Measurements from ENCODE around the gene CDC45. TPM values are rescaled to one million over a fixed set of nuclear protein-coding genes. Genes with fewer than 3 reads are reported as not detected.
A peak's percentile ranks its signal among the peaks of the same experiment; 100 is the strongest.

CDC45 gene
- total RNA-seq, 1 donor from 2014 or later = 50.7 TPM

DNA sequence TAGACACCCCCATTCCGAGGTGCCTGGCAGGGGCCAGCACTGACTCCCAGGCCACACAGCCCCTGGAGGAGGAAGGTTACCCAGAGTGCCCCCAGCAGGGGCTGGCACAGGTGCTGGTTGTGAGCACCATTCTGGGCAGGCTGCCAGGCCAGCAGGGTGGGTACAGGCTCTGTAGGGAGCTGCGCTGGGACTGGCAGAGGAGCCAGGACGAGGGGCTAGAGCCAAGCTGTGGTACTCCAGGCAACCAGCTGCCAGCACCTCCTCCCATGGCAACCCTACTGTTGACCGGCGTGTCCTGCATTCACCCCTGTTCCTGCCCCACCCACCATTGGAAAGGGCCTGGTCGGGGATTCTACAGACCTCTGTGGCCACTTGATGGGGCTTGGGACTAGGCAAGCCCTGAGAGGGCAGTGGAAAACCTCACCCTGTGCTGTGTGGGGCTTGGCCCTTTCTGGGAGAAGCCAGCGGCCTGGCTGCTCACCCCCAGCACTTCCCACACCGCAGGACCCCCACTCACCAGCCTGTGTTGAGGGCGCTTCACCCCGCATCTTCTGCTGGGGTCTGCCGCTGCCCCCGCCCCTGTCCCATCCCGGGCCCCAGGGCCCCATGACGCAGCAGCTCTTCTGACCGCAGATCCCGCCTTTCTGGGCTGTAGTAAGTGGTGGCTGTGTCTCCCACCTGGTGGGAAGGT, 42.6 kb downstream of the CDC45 start:
- no peak for DNase-seq (ENCODE audit: low spot score)
- no peaks in the 10 kb centered on the region for H3K79me2 ChIP-seq (ENCODE audit: low read depth)
- peak overlapping the region; percentile 77 for H3K4me3 Mint-ChIP-seq
- H3K4me3 ChIP-seq = peak overlapping the region; percentile 54
- no peak overlapping the region for H3K27ac Mint-ChIP-seq
- peaks cover 19% of the 10 kb centered on the region for H3F3A ChIP-seq (ENCODE audit: low read depth)
- H3K9me3 Mint-ChIP-seq = no peaks in the 10 kb centered on the region
- peaks cover 15% of the 10 kb centered on the region for H3K4me1 ChIP-seq
- H3K9ac ChIP-seq = no peak overlapping the region
- H3K9me3 ChIP-seq (ENCODE audit: low read depth) = no peaks in the 10 kb centered on the region
- H3K36me3 Mint-ChIP-seq = peaks cover 7% of the 10 kb centered on the region
- no peak overlapping the region for H2AFZ ChIP-seq (replicated peaks)
- peaks cover 28% of the 10 kb centered on the region for H3K27me3 Mint-ChIP-seq (ENCODE audit: insufficient read depth, low read depth)
- no peak overlapping the region for H3K27ac ChIP-seq
- no peaks in the 10 kb centered on the region for H3K36me3 ChIP-seq
- peak overlapping the region; percentile 86 for H3K4me2 ChIP-seq
- H4K20me1 ChIP-seq (ENCODE audit: low read depth) = peaks cover 17% of the 10 kb centered on the region
- TF ChIP-seq EZH2phosphoT487 (IDR thresholded peaks at IDR 0.05) (no peak), EZH2 (IDR thresholded peaks at IDR 0.05) (no peak), CTCF (IDR thresholded peaks at IDR 0.05) (no peak)
- peaks cover 57% of the 10 kb centered on the region for H3K27me3 ChIP-seq
- H3K4me1 Mint-ChIP-seq = peaks cover 13% of the 10 kb centered on the region

DNA sequence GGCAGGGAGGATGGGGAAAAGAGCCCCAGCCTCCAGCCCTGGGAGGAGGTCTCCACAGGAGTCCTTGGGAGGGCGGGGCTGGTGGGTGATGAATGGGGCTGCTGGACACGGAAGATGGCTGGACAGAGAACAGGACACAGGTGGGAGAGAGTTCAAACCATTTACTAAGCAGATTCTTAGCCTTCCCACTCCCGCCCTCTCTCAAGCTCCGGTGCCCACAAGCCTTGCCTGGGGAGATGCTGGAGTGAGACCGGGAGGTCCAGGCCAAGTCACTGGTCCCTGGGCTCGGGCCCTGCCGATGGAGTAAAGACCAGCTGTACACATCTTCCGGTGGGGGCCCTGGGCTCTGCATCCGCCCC, 43.1 kb downstream of the CDC45 start:
- Histone ChIP-seq H3K4me2 (peak overlapping the region; percentile 86), H3K9me3 (ENCODE audit: low read depth) (no peaks in the 10 kb centered on the region), H3K4me1 (peaks cover 15% of the 10 kb centered on the region), H3K4me3 (peak overlapping the region; percentile 54), H3K27ac (no peak overlapping the region), H2AFZ (replicated peaks) (no peak overlapping the region), H3F3A (ENCODE audit: low read depth) (peaks cover 19% of the 10 kb centered on the region), H4K20me1 (ENCODE audit: low read depth) (peaks cover 17% of the 10 kb centered on the region), H3K36me3 (no peaks in the 10 kb centered on the region), H3K9ac (no peak overlapping the region), H3K79me2 (ENCODE audit: low read depth) (no peaks in the 10 kb centered on the region), H3K27me3 (peaks cover 57% of the 10 kb centered on the region)
- H3K4me1 Mint-ChIP-seq = peaks cover 18% of the 10 kb centered on the region
- H3K27me3 Mint-ChIP-seq (ENCODE audit: insufficient read depth, low read depth) = peaks cover 28% of the 10 kb centered on the region
- peak overlapping the region; percentile 77 for H3K4me3 Mint-ChIP-seq
- TF ChIP-seq EZH2 (IDR thresholded peaks at IDR 0.05) = no peak
- no peak for TF ChIP-seq CTCF (IDR thresholded peaks at IDR 0.05)
- TF ChIP-seq EZH2phosphoT487 (IDR thresholded peaks at IDR 0.05) = no peak
- H3K9me3 Mint-ChIP-seq = no peaks in the 10 kb centered on the region
- H3K36me3 Mint-ChIP-seq = peaks cover 2% of the 10 kb centered on the region
- DNase-seq (ENCODE audit: low spot score) = no peak
- no peak overlapping the region for H3K27ac Mint-ChIP-seq

- DNase-seq (ENCODE audit: low spot score) = peak; percentile 79
- Mint-ChIP-seq H3K4me1 (peaks cover 18% of the 10 kb centered on the region), H3K9me3 (no peaks in the 10 kb centered on the region), H3K36me3 (peaks cover under 1% of the 10 kb centered on the region), H3K27me3 (ENCODE audit: insufficient read depth, low read depth) (peaks cover 28% of the 10 kb centered on the region), H3K27ac (no peak overlapping the region), H3K4me3 (peak overlapping the region; percentile 78)
- no peaks in the 10 kb centered on the region for H3K79me2 ChIP-seq (ENCODE audit: low read depth)
- H3K4me1 ChIP-seq = peaks cover 15% of the 10 kb centered on the region
- no peaks in the 10 kb centered on the region for H3K9me3 ChIP-seq (ENCODE audit: low read depth)
- H3F3A ChIP-seq (ENCODE audit: low read depth) = peaks cover 19% of the 10 kb centered on the region
- peak; percentile 66 for TF ChIP-seq EZH2phosphoT487 (IDR thresholded peaks at IDR 0.05)
- peak; percentile 91 for TF ChIP-seq EZH2 (IDR thresholded peaks at IDR 0.05)
- TF ChIP-seq CTCF (IDR thresholded peaks at IDR 0.05) = peak; percentile 25
- H3K9ac ChIP-seq = no peak overlapping the region
- peaks cover 17% of the 10 kb centered on the region for H4K20me1 ChIP-seq (ENCODE audit: low read depth)
- peak overlapping the region; percentile 86 for H3K4me2 ChIP-seq
- H3K4me3 ChIP-seq = peak overlapping the region; percentile 54
- no peak overlapping the region for H3K27ac ChIP-seq
- peaks cover 57% of the 10 kb centered on the region for H3K27me3 ChIP-seq
- H3K36me3 ChIP-seq = no peaks in the 10 kb centered on the region
- H2AFZ ChIP-seq (replicated peaks) = peak overlapping the region; percentile 93
Measured at GRCh38 chr22:19523240-19524169, 43.8 kb downstream of the CDC45 start.

Data from neural progenitor cell (in vitro differentiated cells).